ENCODE results near the gene PEX26. TPM values are rescaled to one million over a fixed set of nuclear protein-coding genes. Genes with fewer than 3 reads are reported as not detected.

PEX26 gene
- total RNA-seq, 2 donors from 2014 or later: 15.1 to 18.4 TPM

DNA sequence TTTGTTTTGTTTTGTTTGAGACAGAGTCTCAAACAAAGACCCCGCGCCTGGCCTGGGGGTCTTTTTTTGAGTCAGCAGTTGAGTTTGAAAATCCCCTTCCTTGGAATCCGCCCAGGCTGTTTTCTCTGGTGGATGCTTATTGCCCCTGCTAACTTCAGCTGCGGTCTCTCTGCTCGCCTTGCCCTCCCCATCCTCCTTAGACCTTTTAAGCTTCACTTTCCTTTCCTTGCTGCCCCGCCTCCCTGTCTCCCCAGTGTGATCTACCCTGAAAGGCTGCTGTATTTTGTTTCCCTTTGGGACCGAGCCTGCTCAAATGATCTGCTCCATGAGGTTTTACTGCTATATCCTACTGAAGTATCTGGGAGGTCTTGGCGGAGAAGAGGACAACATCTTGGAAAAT lies 74.7 kb downstream of the PEX26 start:
- H3K27me3 ChIP-seq: no peaks in the 10 kb centered on the region
- no peak for DNase-seq (ENCODE audit: low spot score)
- peaks cover 0 to 12% of the 10 kb centered on the region in 2 donors for H3K4me1 ChIP-seq
- H3K9me3 ChIP-seq: no peaks in the 10 kb centered on the region
- no peaks in the 10 kb centered on the region for H3K36me3 ChIP-seq
- TF ChIP-seq, protein P1, sequence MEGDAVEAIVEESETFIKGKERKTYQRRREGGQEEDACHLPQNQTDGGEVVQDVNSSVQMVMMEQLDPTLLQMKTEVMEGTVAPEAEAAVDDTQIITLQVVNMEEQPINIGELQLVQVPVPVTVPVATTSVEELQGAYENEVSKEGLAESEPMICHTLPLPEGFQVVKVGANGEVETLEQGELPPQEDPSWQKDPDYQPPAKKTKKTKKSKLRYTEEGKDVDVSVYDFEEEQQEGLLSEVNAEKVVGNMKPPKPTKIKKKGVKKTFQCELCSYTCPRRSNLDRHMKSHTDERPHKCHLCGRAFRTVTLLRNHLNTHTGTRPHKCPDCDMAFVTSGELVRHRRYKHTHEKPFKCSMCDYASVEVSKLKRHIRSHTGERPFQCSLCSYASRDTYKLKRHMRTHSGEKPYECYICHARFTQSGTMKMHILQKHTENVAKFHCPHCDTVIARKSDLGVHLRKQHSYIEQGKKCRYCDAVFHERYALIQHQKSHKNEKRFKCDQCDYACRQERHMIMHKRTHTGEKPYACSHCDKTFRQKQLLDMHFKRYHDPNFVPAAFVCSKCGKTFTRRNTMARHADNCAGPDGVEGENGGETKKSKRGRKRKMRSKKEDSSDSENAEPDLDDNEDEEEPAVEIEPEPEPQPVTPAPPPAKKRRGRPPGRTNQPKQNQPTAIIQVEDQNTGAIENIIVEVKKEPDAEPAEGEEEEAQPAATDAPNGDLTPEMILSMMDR (IDR thresholded peaks at IDR 0.05): no peak
- no peak overlapping the region for H3K27ac ChIP-seq
- no peak overlapping the region for H3K4me3 ChIP-seq

- peaks cover 0 to 14% of the 10 kb centered on the region in 2 donors for H3K4me1 ChIP-seq
- DNase-seq (ENCODE audit: low spot score): no peak
- TF ChIP-seq, protein P1 (IDR thresholded peaks at IDR 0.05): no peak
- H3K27ac ChIP-seq: no peak overlapping the region
- no peaks in the 10 kb centered on the region for H3K9me3 ChIP-seq
- no peaks in the 10 kb centered on the region for H3K36me3 ChIP-seq
- H3K27me3 ChIP-seq: no peaks in the 10 kb centered on the region
- H3K4me3 ChIP-seq: no peak overlapping the region
Observed at GRCh38 chr22:18154821-18155390, 77.1 kb downstream of the PEX26 start.

Other genes starting within 250 kb of the PEX26 start
- 10 to 100 TPM; 42.5 to 45.1 TPM for gene MICAL3, start 53.4 kb upstream of the PEX26 start, total RNA-seq
- 10 to 100 TPM; 67.1 to 97.3 TPM for gene TUBA8, start 32.8 kb downstream of the PEX26 start, total RNA-seq
- 1 to 10 TPM; 2.2 to 3.6 TPM for gene USP18, start 72.2 kb downstream of the PEX26 start, total RNA-seq